Loucy (cell line): ENCODE data around the gene LRRN2.

Experiments
- EZH2phosphoT487 ChIP-seq: fragments of 200-600 bp; IDR thresholded peaks from 2 replicates; pipeline ENCODE4 v1.6.1; 2018; ENCODE audit warnings: antibody characterized with exemption, mild to moderate bottlenecking, moderate library complexity, borderline replicate concordance
- TF ChIP-seq, protein P1 (sequence below): fragments of 200-600 bp; sonication (generic); conservative IDR thresholded peaks from 2 replicates; pipeline ENCODE4 v1.5.1; 2014; ENCODE audit warnings: mild to moderate bottlenecking, antibody characterized with exemption, low read length

DNA sequence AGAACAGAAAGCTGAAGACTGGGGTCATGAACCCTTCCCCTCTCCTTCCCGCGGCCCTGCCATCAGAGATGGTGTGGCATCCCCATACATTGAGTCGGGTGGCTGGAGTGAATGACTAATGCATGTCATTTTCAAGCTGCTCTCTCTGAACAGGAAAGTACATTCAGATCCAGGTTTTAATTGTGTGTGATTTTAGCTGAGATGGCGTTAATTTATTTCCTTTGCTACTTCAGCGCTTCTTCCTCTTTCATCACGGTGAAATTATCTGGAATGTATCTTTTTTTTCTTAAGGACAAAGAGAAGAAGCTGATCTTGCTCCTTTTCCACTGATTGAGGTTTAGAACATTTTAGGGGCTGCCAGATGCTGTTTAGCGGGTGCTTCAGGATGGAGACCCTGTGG is 8.6 kb upstream of the LRRN2 start:
- TF ChIP-seq, protein P1, sequence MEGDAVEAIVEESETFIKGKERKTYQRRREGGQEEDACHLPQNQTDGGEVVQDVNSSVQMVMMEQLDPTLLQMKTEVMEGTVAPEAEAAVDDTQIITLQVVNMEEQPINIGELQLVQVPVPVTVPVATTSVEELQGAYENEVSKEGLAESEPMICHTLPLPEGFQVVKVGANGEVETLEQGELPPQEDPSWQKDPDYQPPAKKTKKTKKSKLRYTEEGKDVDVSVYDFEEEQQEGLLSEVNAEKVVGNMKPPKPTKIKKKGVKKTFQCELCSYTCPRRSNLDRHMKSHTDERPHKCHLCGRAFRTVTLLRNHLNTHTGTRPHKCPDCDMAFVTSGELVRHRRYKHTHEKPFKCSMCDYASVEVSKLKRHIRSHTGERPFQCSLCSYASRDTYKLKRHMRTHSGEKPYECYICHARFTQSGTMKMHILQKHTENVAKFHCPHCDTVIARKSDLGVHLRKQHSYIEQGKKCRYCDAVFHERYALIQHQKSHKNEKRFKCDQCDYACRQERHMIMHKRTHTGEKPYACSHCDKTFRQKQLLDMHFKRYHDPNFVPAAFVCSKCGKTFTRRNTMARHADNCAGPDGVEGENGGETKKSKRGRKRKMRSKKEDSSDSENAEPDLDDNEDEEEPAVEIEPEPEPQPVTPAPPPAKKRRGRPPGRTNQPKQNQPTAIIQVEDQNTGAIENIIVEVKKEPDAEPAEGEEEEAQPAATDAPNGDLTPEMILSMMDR = no peak
- TF ChIP-seq EZH2phosphoT487 = no peak
